WTC11 (cell line): ENCODE measurements around the gene ARHGAP20.

Source experiments
- CREM ChIP-seq: sonication (generic); formaldehyde crosslinking; IDR thresholded peaks from 2 replicates; pipeline ENCODE4 v1.8.1; 2022; ENCODE audit warnings: mild to moderate bottlenecking, missing genetic modification reagents, moderate library complexity
- CTCF ChIP-seq: fragments of 200-600 bp; IDR thresholded peaks from 2 replicates; pipeline ENCODE4 v1.8.0; 2022; ENCODE audit warnings: antibody characterized with exemption
- E2F1 ChIP-seq: sonication (generic); formaldehyde crosslinking; IDR thresholded peaks from 2 replicates; pipeline ENCODE4 v1.8.0; 2022; ENCODE audit warnings: mild to moderate bottlenecking, missing genetic modification reagents
- ETV6 ChIP-seq: sonication (generic); formaldehyde crosslinking; IDR thresholded peaks from 2 replicates; pipeline ENCODE4 v1.8.1; 2022; ENCODE audit warnings: mild to moderate bottlenecking, missing genetic modification reagents
- FOXK1 ChIP-seq: sonication (generic); formaldehyde crosslinking; IDR thresholded peaks from 2 replicates; pipeline ENCODE4 v1.8.0; 2022; ENCODE audit warnings: mild to moderate bottlenecking, moderate library complexity, missing genetic modification reagents
- MAX ChIP-seq: sonication (generic); formaldehyde crosslinking; IDR thresholded peaks from 2 replicates; pipeline ENCODE4 v1.8.0; 2022; ENCODE audit warnings: mild to moderate bottlenecking, missing genetic modification reagents
- PRDM15 ChIP-seq: sonication (generic); formaldehyde crosslinking; IDR thresholded peaks from 2 replicates; pipeline ENCODE4 v1.8.0; 2022; ENCODE audit warnings: missing genetic modification reagents
- SP1 ChIP-seq: sonication (generic); formaldehyde crosslinking; conservative IDR thresholded peaks from 2 replicates; pipeline ENCODE4 v1.8.1; 2022; ENCODE audit warnings: missing genetic modification reagents

- TF ChIP-seq CTCF (no peak), CREM (CRISPR knock-in tag) (no peak), PRDM15 (CRISPR knock-in tag) (no peak), ETV6 (no peak), E2F1 (no peak), MAX (CRISPR knock-in tag) (no peak), FOXK1 (CRISPR knock-in tag) (no peak), SP1 (no peak)
Measured at GRCh38 chr11:110584150-110584549, 128.1 kb downstream of the ARHGAP20 start.
